GM18951 (cell line): ENCODE data around the gene GPR141.

Experiments
- POLR2A ChIP-seq: IDR thresholded peaks from 4 replicates; pipeline ENCODE4 v1.6.1; 2011; ENCODE audit warnings: mild to moderate bottlenecking; ENCODE audit not compliant: insufficient read length, insufficient read depth; ENCODE audit errors: extremely low read depth
- in situ Hi-C: fragments of 300-500 bp; cut with MboI; formaldehyde crosslinking; loops from one replicate; pipeline ENCODE4 v1.12.0; 2022; ENCODE audit warnings: low sequenced_read_pairs, mixed read lengths, inconsistent platforms; ENCODE audit not compliant: unreplicated experiment

Gene GPR141, protein sequence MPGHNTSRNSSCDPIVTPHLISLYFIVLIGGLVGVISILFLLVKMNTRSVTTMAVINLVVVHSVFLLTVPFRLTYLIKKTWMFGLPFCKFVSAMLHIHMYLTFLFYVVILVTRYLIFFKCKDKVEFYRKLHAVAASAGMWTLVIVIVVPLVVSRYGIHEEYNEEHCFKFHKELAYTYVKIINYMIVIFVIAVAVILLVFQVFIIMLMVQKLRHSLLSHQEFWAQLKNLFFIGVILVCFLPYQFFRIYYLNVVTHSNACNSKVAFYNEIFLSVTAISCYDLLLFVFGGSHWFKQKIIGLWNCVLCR

GRCh38 chr7:37683246-37684120, at the start of gene GPR141:
GPR141 (plus strand) TSS chr7:37683766; CDS start chr7:37740394, 56,628 bp downstream.
- TF ChIP-seq POLR2A: no peak
- in situ Hi-C loops: no loop called here

DNA sequence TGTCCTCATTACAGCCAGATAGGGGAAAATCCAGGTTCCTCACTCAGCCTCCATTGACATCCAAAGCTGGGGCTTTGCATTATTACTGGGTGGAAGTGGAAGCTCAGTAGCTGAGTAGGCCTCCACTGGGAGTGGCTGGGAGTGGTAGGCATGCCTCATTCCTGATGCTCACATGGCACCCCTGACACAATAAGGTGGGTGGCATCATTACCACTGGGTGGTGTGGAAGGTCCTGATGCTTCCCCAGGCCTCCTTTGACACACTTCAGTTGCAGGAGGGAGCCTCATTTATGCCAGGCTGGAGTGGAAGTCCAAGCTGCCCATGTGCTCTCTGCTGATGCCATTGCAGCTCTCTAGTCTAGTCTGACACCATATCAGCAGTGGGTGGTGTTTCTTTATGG, 48.2 kb upstream of the GPR141 start:
- in situ Hi-C loops: loop anchor here (25.0 kb wide), 1 partner anchor 202 kb away; the partner anchor contains the start of gene NME8
- TF ChIP-seq POLR2A: no peak

DNA sequence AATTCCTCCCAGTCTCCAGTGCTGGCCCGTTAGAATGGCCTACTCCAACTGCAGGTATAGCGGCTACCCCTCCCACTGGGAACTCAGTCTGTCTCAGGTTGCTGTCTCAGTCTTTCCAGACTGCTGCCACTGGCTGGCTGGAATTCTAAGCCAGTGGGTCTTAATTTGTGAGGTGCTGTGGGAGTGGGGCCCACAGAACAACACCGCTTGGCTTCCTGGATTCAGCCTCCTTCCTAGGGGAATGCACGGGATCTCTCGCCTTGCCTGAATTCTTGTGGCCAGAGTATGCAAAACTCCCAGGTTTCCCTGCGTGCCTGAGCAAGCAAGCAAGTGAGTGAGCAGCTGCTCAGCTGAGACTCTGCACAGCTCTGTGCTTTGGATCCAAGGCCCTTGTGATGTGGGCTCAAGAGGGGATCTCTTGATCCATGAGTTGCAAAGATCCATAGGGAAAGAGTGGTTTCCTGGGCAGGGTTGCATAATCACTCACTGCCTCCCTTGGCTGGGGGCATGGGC, 41.5 kb upstream of the GPR141 start:
- in situ Hi-C loops: loop anchor here (25.0 kb wide), 1 partner anchor 195 kb away; the partner anchor contains the start of gene NME8

GRCh38 chr7:37643876-37644275, 39.7 kb upstream of the GPR141 start:
- in situ Hi-C loops: loop anchor here (25.0 kb wide), 1 partner anchor 193 kb away; the partner anchor contains the start of gene NME8

More for the DNA sequence above, 41.5 kb upstream of the GPR141 start:
- TF ChIP-seq POLR2A: no peak

DNA sequence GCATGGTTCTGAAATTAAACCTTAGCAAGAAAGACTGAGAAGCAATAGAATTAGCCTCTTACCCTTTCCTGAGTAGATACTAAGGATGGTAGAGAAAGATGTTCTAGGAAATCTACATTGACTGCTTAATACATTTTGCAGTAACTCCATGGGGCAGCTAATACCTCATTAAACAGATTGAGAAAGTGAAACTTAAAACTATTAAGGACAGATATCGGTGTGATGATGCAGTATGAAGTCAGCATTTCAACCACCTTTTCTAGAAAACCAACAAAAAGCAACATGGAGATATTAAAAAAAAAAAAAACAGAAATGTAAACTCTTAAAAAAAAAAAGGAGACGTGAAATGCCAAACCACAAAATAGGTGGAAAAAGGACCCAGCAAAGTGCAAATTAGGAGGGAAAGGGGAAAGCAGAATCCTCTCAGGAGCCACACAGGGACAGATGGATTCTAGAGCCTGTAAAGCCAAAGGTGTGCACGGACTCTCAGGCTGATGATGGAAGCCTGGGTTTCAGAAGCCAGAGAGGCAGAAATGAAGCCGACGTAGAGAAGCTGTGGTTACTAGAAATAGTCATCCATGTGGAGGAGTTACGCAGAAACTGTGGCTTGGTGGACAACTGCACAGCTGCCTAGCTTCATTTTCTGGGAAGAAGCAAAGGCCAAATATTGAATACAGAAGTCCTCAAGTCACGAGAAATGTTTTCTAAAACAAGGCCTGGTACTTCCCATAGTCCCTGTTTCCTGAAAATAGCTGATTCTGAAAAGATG, 38.1 kb upstream of the GPR141 start:
- in situ Hi-C loops: loop anchor here (25.0 kb wide), 1 partner anchor 192 kb away; the partner anchor contains the start of gene NME8

More at GRCh38 chr7:37643876-37644275, 39.7 kb upstream of the GPR141 start:
- TF ChIP-seq POLR2A: no peak

DNA sequence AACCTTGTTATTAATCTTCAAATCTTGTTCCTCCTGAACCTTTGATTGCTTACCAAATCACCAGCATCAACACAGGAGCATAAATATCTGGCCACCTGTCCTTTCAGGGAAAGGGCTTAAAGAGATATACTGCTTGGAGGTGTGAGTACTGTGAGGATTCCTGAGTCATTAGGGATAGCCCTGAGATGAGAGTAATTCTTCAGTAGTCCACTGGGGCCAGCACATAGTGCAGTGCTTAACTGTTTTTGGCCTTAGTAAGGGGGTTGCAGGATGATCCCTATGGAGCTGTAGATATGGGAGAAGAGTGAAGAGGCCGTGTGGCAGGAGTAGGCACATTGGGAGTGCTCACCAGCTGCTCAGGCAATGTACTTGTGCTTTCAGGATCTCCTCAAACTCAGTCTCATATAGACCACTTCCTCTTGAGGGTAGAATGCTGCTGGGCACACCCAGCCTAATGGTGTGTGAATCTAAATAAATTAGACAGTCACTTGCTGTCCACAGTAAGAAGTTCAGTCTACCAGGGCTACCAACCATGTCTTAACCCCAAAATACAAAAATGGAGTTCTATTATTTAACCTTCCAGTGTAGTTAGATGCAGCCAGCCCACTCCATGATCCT, 26.5 kb upstream of the GPR141 start:
- in situ Hi-C loops: no loop called here
- TF ChIP-seq POLR2A: no peak

More for the DNA sequence above, 38.1 kb upstream of the GPR141 start:
- TF ChIP-seq POLR2A: no peak

- in situ Hi-C loops: no loop called here
- no peak for TF ChIP-seq POLR2A
Observed at GRCh38 chr7:37657816-37658215, 25.8 kb upstream of the GPR141 start.

- TF ChIP-seq POLR2A: no peak
- in situ Hi-C loops: no loop called here
Observed at GRCh38 chr7:37659971-37660565, 23.5 kb upstream of the GPR141 start.

DNA sequence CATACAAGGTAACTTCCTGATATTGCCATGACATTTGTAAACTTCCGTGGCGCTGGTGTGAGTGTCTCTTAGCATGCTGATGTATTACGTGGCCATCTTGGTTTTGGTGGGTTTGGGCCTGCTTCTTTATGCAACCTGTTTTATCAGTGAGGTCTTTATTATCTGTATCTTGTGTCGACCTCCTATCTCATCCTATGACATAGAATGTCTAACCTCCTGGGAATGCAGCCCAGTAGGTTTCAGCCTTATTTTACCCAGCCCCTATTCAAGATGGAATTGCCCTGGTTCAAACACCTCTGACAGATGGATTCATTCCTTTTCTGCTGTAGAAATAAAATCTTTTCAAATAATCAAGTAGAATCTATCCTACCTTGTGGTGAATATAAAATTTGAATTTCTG, 23.0 kb upstream of the GPR141 start:
- in situ Hi-C loops: no loop called here
- TF ChIP-seq POLR2A: no peak

- no peak for TF ChIP-seq POLR2A
- in situ Hi-C loops: no loop called here
Observed at GRCh38 chr7:37663693-37664092, 19.9 kb upstream of the GPR141 start.

- in situ Hi-C loops: no loop called here
- TF ChIP-seq POLR2A: no peak
Observed at GRCh38 chr7:37665352-37666022, 18.1 kb upstream of the GPR141 start.

DNA sequence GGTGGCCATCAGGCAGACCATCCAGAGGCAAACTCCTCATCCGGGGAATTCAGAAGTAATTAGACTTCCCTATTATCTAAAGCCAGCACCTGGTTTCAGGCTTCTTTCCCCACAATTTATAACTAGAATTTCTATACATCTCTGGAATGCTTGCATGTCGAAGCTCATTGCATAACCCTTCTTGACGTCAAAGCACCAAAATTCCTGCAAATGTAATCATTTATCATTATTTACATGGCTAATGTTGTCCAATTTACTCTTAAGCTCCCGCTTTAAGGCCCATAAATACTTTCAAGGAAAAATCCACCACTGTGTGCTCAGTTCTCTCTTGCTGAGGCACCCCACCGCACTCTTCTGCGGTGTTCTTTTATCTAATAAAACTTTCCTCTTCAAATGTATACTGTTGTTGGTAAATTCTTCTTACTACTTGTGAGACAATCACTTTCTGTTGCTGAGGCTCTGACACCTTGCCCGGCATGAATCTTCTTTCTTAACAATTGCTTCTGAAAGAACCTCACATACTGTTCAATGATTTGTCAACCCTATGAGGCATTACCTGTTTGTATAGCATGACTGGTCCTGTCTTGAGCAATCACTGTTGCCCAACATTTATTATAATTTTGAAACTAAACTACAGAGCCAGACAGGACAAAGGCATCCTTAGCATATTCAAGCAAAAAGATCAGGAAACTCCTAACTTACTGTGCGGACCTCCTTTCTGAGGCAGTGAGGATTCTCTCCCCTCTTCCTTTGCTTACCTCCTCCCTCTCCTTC, 17.4 kb upstream of the GPR141 start:
- in situ Hi-C loops: no loop called here

More for the DNA sequence above, 17.4 kb upstream of the GPR141 start:
- TF ChIP-seq POLR2A: no peak
